GM18517 (cell line): Measurements from ENCODE around the gene WDR54.

Experiments
- ATAC-seq: cut with Tn5 transposase; IDR thresholded peaks from one replicate; pipeline ENCODE4 v1.9.1; 2021; ENCODE audit warnings: mild to moderate bottlenecking, moderate library complexity; ENCODE audit not compliant: unreplicated experiment

Gene WDR54

GRCh38 chr2:74421221-74421870 lies at the start of gene WDR54, which contains the start of gene C2orf81:
Gene WDR54 (plus strand): TSS chr2:74421730. CDS start chr2:74422154, 424 bp downstream.
Gene C2orf81 (minus strand): TSS chr2:74421619. CDS start chr2:74421560, 59 bp downstream.
- ATAC-seq = peak; percentile 91

GRCh38 chr2:74372674-74373073 lies 48.9 kb upstream of the WDR54 start:
- no peak for ATAC-seq

- ATAC-seq = no peak
Measured at GRCh38 chr2:74373221-74373676, 48.3 kb upstream of the WDR54 start.

DNA sequence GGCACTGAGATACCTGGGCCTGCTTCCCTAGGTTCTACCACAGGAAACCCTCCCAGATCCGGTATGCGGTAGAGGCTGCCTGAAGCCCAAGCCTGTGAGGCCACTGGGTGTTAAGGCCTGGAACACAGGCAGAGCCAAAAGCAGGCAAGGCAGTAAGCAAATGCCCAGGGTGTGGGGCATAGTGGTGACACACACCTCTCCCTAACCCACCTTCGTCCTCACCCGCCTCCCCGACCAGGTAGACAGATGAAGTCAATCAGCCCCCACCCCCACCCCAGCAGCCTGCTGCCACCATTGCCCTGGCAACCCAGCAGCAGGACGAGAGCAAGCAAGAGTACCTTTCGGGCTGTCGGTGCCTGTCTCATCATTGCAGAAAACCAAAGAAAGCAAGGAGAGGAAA lies 47.5 kb upstream of the WDR54 start:
- no peak for ATAC-seq

DNA sequence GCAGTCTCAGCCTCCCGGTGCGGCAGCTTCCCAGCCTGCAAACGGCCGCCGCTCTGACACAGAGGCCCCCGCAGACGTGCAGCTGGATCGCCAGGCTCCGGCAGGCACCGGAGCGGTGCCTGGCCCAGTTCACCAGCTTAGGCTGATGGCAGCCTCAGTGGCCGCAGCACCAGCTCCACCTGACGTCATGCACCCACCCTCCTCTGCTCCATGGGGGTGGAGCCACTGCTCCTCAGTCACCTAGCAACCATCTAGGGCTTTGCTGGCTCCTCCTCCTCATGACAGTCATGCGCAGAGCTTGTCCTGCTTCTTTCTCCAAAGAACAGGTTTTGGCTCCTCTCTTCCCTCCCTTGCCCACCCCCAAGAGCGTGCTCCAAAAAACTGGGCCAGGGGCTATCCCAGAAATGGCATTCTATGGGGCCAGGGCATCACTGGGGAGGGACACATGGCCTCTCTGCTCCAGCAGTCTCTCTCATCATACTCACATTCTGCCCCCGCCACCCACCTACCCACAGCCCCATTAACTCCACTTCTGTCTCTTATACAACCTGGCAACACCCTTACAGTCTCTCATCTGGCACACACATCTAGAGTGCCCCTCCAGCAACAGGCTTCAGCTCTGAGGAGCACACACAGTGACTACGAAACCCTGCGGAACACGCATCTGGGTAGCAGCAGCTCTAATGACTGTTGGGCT lies 46.9 kb upstream of the WDR54 start:
- ATAC-seq = no peak

DNA sequence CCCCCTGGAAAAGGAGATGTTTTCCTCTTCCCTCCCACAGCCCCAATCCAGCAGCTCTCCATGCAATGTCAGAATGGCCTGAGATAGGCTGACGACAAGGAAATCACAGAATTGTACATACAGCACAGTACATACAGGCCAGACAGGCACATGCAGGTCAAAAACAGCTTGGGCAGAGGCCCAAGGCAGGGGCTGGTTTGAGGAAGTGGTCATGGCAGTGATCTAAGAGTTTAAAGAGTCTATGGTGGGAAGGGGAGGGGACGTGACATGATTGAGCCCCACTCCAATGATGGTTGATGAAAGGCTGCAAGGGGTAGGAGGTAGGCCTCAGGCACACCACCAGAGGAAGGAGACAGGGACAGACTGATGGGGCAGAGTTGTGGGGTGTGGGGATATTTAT lies 45.7 kb upstream of the WDR54 start:
- ATAC-seq = no peak

GRCh38 chr2:74378007-74378406 lies 43.5 kb upstream of the WDR54 start:
- no peak for ATAC-seq

DNA sequence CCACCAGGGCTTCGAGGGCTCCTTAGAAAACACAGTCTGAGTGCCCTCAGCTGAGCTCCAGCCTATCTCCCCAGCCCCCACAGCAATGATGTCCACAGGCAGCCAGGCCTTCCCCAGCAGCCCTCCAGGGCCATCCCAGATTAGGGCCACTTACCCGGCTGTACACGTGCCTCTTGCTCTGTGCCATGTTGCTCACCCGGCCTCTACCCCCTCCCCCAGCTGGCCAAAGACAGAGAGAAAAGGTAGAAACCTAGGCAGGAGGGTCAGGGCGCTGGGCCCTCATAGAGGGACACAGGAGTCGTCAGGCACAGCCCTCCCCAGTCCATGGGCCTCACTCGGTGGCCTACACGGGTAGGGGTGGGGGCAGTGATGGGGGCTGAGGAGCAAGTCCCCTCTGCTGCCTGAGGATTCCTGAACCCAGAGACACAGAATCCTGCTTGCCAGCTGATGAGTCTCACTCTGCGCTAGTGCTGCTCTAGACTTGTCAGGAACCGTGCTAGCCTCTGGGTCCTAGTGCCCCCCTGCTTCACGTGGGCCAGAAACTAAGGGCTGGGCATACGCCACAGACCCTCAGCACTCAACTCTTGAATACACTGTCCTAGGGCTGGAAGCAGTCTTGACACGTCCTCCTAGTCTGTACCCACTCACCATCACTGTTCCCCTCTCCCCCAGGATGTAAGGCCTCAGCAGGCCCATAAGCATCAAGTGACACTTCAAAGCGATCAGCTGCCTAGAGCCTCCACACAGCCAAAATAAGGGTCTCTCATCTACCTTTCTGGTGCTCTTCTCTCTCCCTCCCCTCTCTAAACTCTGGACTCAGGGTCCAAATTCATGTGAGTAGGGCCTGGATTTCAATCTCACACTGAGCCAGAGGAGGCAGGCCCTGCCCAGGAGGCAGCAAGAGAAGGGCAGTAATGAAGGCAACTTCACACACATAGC lies 41.4 kb upstream of the WDR54 start, which contains the start of gene DCTN1:
Gene DCTN1 (minus strand): TSS at position 461 of the 939 bp plus-strand sequence. CDS start 274 bp downstream, at position 187.
- ATAC-seq = no peak

DNA sequence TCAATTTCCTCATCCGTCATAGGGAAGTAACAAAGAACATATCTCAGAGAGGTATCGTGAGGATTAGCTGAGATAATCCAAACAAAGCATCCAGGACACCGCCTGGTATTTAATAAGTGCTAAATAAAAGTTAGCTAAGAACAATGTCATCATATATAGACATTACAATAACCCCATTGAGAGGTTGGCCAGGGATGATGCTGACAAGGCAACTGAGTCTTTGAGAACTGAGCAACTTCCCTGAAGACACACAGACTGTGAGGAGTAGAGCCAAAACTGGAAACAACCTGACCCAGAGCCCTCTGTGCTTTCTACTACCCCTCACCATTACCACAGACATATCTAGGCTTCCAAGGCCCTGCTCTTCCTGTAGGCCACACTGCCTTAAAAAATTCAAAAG lies 39.8 kb upstream of the WDR54 start:
- ATAC-seq = no peak

DNA sequence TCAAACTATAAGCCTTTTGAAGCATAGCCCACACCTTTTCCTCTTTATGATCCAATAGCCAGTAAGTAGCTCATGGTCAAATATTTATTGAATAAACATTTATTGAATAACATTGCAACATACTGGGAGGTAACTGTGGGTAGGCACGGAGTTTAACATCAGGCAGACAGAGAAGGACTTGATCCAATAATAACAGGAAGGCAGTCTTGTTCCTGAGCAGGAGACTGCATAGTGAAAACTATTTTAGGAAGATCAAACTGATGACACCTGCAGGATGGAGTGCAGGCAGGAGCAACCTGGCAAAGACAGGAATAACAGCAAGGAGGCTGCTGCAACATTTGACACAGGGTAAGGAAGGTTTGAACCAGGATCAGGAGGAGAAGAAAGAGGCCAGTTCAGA lies 38.3 kb upstream of the WDR54 start:
- no peak for ATAC-seq

GRCh38 chr2:74384051-74384450 lies 37.5 kb upstream of the WDR54 start:
- ATAC-seq = no peak

- no peak for ATAC-seq
Measured at GRCh38 chr2:74385396-74385795, 36.1 kb upstream of the WDR54 start.

DNA sequence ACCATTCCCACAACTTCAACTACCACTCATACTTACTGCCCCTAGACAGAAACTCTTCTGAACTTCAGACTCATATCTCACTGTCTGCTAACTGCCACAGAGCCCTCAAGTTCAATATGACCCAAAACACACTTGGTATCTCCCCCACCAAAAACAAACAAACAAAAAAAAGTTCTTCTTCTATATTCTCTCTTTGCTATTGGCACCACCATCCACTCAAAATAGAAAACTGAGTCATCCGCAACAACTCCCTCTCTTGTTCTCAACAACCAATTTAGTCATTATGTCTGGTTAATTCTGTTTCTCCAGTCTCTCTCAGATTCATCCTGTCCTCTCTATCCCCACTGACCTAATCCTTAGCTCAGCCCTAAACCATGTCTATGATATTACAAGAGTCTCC lies 34.2 kb upstream of the WDR54 start:
- ATAC-seq = no peak

GRCh38 chr2:74390606-74391005 lies 30.9 kb upstream of the WDR54 start:
- no peak for ATAC-seq

DNA sequence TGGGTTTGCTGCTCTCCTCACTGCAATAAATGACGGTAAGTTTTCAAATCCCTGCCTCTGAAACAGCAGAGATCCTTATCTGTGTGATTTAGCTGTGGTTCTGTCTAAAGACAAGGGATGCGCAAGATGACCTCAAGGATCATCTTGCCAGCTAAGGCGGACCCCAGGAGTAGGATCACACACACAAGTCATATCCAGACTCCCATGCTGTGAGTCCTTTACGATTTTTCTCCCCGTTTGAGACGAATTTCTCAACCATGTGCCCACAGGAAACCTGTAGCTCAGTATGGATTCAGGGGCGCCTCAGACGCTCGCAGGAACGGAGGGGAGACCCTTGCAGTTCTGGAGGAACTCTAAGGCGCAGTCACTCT lies 30.3 kb upstream of the WDR54 start:
- peak; percentile 19 for ATAC-seq

DNA sequence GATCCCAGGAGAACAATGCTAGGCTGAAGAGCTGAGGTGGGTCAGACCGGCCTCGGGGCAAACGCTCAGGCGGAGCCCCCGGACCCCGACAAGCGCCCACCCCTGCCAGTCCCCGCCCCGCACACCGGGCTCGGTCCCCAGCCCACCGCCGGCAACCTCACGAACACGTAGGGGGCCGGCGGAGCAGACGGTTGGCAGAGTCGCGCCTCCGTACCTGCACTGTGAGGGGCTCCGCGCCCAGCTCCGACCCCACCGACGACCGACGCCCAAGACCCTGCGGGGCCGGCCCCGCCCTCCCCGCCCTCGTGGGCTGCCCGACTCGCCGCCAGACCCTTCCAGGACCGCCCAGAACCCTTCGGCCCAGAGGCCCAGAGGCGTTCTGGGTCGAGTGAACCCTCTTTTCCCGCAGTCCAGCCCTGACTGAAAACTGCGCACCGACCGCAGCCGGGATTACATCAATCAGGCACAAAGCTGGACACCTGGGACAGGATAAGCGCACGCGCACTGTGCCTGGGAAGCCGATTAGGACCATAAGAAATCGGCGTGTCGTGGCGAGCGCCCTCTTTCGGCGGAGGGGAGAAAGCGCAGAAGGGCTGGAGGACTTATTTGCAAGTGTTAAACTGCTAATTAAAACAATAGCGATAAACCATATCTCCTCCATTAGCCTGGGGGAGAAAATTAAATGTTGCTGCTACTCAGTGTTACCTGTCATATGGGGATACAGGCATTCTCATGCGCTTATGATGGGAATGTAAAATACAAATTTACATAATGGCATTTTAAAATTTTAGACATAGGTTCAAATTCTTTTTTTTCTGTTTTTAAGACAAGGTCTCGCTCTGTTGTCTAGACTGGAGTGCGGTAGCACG lies 29.7 kb upstream of the WDR54 start:
- ATAC-seq = peak; percentile 69

DNA sequence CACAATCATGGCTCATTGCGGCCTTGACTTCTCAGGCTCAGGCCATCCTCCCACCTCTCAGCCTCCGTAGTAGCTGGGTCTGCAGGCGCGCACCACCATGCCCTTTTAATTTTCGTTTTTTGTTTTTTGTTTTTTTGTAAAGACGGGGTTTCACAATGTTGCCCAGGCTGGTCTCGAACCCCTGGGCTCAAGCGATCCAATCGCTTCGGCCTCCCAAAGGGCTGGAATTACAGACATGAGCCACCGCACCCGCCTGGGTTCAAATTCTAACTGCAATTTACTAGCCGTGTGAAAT lies 29.1 kb upstream of the WDR54 start:
- ATAC-seq = no peak

GRCh38 chr2:74393525-74393924 lies 28.0 kb upstream of the WDR54 start:
- ATAC-seq = no peak

- ATAC-seq = no peak
Measured at GRCh38 chr2:74396149-74396548, 25.4 kb upstream of the WDR54 start.

DNA sequence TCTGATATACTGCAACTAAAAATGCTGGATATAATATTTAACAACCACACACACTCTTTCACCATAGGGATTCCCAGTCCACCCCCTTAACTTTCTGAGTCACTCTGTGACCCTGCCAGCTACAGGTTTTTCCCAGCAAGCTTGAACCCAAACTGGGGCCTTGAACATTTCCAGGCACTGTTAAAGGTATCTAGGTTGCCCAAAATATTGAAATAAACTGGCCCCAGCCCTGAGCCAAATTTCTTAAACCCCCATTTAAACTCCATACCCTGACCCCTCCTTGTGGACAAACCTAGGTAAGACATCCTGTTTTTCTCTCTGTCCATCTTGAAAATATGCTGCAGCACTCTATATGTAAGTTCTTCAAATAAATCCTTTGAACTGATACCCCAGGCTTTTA lies 21.7 kb upstream of the WDR54 start:
- ATAC-seq = peak; percentile 59

DNA sequence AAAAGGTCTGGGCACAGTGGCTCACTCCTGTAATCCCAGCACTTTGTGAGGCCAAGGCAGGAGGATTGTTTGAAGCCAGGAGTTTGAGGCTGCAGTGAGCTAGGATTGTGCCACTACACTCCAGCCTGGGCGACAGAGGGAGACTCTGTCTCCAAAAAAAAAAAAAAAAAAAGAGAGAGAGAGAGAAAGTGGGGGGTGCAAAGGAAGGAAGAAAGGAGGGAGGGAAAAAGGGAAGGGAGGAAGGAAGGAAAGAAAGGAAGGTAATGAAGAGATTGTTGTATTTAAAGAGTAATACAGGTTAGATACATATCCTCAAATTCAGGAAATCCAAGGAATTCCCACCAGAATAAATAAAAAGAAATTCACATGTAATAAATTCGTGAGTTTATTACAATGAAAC lies 19.6 kb upstream of the WDR54 start:
- no peak for ATAC-seq
